GM19351 (cell line): ENCODE results near the gene RELL1.
A peak's percentile ranks its signal among the peaks of the same experiment; 100 is the strongest.

ENCODE experiments used
- ATAC-seq: cut with Tn5 transposase; IDR thresholded peaks from one replicate; pipeline ENCODE4 v1.9.1; 2021; ENCODE audit warnings: mild to moderate bottlenecking, moderate library complexity; ENCODE audit not compliant: unreplicated experiment

RELL1 gene

DNA sequence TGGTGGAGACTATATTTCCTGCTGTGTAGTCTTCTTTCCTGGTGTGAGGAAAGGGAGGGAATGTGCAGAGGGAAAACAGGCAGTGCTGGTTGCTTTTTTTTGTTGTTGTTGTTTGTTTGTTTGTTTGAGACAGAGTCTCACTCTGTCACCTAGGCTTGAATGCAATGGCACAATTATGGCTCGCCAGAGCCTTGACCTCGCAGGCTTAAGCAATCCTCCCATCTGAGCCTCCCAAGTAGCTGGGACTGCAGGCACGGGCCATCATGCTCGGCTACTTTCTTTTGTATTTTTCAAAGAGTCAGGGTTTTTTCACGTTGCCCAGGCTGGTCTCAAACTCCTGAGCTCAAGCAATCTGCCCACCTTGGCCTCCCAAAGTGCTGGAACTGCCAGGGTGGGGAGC, 82.5 kb downstream of the RELL1 start:
- ATAC-seq = no peak

DNA sequence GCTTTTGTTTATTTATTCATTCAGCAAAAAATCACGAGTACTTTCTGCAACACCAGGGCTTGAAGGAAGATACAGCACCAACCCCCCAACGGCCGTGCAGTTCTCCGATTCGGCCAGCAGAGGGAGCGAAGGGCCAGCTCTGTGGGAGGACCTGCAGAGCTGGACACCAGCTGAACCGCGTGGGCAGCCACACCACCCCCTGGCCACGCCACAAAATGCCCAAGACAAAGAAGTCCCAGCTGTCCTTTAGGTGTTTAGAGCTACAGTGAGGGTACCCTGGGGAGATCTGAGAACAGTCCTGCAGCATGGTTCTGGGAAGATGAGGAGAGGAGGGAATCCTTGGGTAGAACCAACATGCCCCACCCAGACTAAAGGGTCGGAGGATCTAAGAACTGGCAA, 83.1 kb downstream of the RELL1 start:
- ATAC-seq = peak; percentile 88

DNA sequence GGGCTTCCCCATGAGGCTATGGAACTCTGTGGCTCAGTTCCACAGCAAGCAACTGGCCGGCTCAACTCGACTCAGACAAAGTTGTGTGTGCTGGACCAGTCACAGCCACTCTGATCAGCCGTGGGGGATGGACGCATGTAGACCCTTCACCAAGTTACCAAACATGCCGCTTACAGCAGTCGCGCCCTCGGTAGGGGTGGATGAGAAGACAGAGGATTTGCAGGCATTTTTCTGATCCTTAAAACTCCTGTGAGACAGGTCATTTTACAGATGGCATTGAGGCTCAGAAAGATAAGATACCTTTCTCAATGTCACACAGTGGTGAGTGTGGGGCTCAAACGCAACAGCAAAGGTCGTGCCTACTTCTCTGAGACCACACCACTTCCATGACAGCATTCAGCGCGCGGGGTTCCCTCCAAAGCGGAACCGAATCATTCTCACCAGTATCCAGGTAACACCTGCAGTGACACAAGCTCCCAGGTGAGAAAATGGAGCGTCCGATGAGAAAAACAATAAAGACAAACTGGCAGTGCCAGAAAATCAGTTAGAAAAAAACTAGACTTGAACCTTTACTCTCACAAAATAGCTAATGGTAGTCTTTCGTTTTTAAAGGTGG, 83.6 kb downstream of the RELL1 start:
- no peak for ATAC-seq

DNA sequence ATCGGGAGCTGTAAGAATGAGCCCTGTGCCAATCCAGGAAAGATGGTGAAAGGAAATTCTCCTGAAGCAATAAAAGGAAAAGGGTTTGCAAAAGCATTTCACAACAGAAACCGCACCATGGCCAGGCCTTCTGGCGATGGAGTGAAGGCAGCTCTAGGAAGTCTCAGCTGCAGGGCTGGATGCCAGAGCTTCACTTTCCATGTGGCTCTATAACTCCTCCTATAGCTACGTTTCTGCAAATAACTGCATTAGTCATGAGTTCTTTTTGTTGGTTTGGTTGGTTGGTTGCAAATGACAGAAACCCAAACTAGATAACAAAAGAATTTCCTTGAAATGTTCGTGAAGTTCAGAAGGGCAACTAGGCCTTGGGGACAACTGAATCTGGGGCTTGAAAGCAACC, 84.6 kb downstream of the RELL1 start:
- ATAC-seq = no peak

DNA sequence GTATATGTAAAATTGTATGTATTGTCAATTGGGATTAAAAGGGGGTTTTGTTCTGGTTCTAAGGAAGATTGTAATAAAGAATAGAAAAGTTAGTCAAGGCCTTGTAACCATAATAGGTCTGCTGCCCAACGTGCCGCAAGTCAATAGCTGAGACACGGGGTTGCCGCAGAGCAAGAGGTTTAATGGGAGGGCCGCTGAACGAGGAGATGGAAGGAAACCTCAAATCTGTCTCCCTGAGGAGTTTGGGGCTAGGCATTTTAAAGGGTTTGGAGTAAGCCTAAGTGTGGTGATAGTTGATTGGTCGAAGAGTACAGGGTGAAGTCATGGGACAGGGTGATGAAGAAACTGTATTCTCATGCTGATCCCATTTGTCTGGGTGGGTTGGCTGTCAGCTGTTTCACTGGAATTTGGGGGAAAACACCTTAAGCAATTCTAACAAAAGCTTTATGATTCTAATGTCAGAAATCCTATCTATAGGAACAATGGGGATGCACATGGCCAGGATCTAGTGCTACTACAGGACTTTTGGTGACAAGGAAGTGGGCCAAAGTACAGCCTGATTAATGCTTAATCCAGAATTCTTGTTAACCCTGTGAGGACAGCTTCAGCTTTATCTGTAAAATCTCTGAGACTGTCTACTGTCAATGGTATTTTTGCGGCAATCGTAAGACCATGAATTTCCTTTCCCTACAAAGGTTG, 86.9 kb downstream of the RELL1 start:
- ATAC-seq = no peak

DNA sequence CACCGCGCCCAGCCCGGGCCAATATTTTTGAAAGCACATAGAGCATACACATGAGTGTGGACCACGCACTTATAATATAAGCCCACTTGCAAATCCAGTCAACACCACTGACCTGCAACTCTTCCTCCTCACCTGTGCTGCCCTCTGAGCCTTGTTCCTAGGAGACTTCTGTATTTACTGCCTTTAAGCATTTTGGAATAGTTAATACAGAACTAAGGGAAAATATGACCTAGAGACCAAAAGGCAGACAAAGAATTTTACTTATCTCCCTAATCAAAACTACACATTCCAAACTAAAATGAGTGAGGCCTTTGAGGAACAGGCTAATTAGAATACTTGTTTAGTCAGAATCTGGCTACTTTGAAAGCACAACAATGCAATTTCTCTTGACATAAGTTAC, 89.1 kb downstream of the RELL1 start:
- no peak for ATAC-seq

DNA sequence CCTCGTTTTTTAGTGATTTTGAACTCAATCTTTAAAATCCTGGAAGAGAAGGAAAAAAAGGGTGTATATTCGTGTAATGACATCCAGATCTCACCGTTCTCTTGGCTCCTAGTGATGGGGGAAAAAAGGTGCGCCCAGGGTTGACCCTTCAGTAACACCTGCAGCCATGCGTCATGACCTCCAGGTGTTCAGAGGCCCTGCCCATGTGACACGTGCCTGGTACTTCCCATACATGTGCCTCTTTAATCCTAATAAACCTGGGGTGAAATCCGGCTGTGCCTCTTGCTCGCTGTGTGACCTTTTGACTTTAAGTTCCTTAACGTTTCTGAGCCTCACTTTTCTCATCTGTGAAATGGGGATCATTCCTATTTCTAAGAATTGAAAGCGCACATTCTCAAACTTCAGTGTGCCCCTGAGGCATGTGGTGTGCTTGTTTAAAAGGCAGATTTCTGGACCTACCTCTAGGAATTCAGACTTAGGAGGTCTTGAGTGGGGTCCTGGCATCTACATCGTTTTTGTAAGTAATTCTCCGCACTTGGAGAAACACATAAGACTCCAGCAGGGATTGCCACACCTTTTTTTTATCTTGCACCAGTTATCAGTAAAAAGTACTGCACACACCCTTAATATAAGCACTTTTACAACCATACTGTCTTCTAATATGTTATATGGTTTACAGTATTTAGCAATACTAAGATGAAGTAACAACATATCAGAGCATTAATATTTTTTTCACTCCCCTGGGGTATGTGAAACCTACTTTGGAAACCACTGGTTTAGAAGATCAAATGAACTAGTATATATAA, 90.1 kb downstream of the RELL1 start:
- no peak for ATAC-seq

DNA sequence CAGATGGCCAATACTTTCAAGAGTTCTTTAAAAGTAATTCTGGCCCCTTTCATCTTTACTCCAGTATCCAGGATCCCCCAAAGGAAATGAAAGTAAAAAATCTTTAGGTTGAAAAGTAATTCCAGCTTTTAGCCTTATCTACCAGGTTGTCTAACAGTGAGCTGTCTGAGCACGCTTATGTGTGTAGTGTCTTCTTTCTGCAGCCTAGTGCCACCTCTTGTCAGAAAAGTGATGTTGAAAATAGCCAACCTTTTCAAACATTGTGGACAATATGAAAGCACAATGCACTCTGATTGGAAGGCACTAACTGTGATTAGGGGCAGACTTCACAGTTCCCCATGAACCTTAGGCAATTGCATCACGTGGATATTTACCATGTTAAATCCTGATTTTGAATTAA, 92.1 kb downstream of the RELL1 start:
- ATAC-seq = no peak

DNA sequence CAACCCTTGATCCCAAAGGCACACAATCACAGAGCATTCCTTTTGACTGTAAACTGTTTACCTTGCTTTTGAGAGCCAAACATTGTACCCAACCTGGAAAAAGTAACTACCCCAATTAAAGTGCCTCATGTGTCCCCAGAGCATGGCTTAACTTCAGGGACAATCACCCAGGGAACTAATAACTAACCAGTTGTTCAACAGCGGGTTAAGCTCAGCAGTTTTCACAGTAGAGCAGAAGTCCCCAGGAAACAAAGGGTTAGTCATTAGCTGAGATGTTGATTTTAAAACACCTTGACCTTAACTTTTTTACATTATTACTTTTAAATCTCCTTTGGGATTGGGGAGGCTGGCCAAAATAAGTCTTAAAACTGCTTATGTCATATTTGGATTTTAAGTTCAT, 94.8 kb downstream of the RELL1 start:
- no peak for ATAC-seq

DNA sequence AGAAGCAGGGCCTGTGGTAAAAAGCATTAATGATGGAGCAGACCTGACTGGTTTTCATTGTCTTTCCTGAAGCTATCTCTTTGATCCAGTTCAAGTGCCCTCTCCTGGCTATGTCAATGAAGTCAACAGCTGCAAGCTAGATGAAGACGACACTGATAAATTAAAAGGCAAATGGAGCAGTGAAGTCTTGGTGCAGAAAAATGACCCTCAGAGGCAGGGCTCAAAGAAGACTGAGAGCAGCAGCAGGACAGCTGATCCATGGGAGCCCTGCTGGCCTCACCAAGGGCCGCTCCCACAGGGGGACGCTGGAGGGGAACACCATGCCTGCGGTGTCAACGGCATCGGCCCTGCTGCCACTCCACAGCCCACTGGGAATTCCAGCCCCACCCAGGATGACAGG, 96.2 kb downstream of the RELL1 start:
- ATAC-seq = no peak

DNA sequence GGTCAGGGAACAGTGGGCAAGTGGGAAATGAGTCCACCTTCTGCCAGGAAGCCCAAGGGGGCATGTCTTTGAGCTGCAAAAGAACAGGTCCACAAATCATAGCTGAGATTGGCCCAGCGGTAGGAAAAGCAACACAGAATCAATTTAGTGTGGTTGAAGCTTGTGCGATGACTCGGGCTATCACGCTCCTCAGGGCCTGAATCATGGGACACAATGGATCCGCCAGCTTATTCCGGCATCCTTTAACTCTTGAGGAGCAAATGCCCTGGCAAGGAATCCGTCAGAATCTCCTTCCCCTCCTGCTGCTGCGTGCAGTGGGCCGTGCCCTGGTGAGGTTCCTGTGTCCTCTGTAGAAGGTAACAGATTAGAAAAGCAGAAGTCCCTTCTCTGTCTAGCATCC, 98.0 kb downstream of the RELL1 start:
- ATAC-seq = no peak

DNA sequence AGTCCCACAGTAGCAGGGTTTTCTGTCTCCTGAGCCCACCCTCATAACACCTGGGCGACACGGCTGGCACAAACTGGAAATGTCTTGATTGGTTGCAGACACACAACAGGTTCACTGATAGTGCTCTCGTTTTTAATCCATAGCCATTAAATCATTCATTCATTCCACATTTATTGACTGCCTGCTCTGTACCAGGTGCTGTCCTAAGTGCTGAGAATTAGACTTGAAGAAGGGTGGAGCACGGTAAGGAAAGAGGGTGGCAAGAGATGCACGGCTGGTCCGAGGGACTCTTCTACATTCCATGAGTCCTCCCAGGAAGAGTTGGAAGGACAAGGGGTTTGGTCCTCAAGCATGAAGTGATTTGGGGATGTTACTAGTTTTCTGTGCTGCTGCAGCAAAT, 100.0 kb downstream of the RELL1 start:
- ATAC-seq = no peak

DNA sequence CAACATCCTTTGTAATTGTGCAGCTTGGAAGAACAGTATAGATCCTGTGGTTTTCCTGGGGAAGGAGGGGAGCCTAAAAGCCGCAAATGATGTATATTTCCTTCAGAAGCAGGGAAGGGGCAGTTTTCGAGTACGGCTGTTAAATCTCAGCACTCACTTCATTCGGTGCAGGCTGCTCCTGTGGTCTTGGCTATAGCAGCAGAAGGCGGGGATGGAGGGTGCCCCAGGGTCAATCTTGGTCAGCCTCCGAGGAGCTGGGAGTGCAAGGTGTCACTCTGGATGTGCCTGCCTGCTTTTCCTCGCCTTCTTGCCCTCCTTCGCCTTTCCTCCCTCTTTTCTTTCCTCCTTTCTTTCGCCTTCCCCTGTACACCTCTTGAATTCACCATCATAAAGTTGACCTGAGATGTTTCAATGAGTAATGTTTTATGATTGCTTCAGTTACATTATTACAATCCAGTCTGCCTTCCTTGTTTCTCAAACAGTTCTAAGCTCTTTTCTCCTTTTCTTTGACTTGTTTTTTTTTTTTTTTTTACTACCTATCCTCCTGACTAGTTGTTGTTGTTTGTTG, 101.6 kb downstream of the RELL1 start:
- ATAC-seq = no peak

DNA sequence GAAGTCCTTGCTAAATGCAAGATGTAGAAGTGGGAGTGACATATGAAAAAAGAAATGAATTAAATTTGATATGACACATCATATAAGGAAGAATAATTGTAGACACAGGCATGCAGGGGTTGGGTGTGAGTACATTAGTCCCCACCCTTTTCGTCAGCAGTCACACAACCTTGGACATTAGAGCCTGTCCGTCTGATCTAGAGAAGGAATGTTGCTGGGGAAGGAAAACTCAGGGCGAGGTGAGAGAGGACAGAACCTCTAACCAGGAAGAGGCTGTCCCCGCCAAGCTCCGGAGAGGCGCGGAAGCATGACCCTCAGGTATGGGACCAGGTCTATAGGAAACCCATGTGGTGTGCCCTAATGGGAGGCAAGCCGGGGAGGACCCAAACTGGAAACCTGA, 102.1 kb downstream of the RELL1 start:
- ATAC-seq = no peak

DNA sequence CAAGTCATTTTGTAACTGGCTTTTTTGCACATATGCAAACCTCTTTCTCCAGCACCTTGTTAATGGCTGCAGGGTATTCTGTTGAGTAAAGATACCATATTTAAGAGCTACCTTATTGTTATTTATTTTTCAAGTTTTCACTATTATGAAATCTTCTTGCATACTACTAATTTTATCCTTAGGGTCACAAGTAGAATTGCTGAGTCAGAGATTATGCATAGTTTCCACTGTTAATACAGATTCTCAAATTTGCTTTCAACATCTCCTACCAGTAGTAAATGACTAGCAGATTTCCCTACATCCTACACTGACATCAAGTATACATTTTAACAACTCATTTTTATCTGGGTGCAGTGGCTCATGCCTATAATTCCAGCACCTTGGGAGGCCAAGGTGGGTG, 112.6 kb downstream of the RELL1 start:
- no peak for ATAC-seq

DNA sequence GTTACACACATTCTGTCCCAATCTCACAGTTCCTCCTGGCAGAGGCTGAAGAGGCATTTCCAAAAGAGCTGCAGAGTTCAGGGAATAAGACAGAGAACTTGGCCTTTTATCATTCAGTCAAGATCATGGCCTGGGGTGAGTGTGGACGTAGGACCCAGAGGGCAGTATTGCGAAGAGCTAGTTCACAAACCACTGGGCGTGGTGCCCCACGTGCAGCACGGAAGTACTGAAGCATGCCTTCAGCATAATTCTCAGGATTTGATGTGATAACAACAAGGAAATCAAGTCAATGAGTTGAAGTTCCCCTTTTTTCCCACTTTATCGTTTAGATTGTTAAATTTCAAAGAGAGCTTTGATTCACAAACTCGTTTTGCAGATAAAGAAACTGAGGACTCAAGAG, 117.7 kb downstream of the RELL1 start:
- no peak for ATAC-seq

DNA sequence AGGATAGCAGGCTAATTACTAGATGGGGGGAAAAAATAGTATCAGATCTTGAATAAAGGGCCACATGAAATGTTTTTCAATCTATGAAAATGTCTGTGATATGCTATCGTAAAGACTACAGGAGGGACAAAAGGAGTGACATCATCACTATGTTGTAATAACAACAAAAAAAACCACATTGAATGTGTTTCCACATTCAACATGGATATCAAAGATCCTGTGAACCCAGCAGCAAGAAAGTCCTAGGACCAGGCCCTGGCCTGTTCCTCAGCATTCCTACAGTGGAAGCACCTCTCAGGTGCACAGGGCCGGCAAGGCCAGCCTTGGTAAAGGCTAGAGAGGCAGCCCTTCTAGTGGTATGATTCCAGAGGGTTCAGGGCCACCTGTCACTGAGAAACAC, 118.3 kb downstream of the RELL1 start:
- ATAC-seq = no peak

DNA sequence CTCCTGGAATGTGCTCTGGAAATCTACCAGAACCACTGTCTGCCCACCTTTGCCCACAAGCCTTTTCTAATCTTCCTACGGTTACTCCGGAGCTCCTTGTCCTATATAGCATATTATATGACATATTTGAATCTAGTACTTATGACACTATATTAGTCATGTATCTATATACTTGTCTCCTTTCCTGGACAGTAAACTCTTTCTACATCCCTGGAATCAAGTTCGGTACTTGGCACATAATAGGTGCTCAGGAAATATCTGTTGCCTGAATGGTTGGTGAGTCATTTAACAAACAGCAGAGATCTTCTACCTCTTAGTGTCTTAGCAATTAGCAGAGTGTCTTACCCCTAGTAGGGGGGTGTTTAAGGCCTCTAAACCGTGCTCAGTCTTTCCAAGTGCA, 123.6 kb downstream of the RELL1 start:
- ATAC-seq = no peak

DNA sequence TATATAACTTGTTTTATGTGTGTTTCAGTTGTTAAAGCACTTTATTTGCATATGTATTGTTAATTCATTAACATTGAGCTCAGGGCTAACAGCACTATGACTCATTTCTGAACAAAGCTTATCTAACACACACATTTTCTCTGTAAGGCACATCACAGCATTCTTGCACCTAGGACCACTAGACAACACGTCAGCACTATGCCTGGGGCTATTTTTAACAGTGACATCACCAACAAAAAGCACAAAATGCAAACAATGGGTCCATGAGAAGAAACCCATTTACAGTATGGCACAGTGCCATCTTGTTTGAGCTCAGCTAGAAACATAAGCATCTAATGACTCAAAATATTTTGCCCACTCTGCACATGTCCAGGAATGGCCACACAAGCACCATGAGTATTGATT, 124.4 kb downstream of the RELL1 start:
- ATAC-seq = peak; percentile 78

DNA sequence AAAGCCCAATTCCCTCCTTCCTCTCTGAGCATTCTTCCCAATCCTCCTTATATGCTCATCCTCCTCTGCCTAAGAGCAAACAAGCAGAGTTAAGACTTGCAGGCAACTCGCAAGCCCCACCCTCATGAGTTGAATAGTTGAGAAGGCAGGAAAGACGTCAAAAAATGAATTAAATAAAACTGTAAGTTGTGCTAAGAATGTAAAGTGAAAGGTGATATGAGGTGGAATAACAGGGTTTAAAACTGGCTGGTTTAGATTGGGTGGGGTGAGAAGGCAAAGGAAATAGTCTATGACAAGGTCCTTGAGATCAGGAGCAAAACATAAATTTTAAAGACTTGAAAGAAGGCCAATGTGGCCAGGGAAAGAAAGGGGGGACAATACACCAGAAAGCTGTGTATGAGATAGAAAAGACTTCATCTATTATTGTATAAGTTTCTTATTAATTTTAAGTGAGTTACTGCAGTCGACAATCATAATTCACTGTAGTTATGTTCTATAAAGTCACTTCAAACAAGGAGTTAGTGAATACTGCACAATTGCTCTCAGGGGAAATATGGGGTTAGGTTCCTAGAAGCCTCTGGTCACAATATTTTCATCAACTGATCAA, 124.9 kb downstream of the RELL1 start:
- no peak for ATAC-seq
